ENCODE data around the gene BACH2.
"Not testable (repeated sequence)": the region's sequence is repeated elsewhere in the genome, so short reads cannot be mapped to it uniquely, and the experiment has no call there.

Gene BACH2

GRCh38 chr6:89928604-89929003 lies 368.0 kb downstream of the BACH2 start:
- DNase-seq = no peak

- no peak for DNase-seq
Observed at GRCh38 chr6:89927791-89928550, 368.7 kb downstream of the BACH2 start.

DNA sequence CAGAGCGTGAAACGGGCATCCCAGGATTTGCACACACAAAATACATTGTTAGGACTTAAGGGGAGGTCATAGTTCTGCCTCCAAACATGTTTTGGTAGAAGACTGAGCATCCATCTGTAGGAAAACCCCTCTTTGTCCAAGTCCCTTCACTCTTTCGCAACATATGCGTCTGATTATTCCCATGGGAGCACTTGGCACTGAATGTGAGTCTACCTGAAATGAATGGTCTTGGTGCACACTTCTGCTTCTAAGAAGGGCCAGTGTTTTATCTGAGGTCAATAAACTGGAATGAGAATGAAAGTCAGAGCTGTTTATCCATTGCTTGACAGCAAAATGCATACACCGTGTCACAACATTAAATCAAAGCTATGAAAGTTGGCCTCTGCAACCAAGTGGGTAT lies 369.4 kb downstream of the BACH2 start:
- peak in 1 of 2 experiments; percentile 12 for DNase-seq

- no peak for DNase-seq
Observed at GRCh38 chr6:89925826-89926225, 370.8 kb downstream of the BACH2 start.

- DNase-seq = no peak
Observed at GRCh38 chr6:89924231-89924630, 372.4 kb downstream of the BACH2 start.

DNA sequence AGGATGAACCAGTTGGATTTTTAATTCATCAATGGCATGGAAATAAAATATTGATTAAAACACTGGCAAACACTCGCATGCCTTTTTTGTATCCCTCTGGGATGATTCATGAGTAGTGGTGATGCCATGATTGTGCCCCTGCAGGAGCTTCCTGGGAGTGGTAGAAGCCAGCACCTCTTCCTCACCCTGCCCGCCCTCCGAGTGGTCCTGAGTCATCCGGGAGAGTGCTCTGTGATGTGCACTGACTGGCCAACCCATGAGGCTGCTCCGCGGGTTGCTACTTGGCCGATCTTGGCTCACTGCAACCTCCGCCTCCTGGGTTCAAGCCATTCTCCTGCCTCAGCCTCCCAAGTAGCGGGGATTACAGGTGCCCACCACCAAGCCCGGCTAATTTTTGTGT lies 375.0 kb downstream of the BACH2 start:
- DNase-seq = no peak

- no peak for DNase-seq
Observed at GRCh38 chr6:89921197-89921596, 375.4 kb downstream of the BACH2 start.

- DNase-seq = no peak
Observed at GRCh38 chr6:89917801-89918366, 378.8 kb downstream of the BACH2 start.

GRCh38 chr6:89917216-89917615 lies 379.4 kb downstream of the BACH2 start:
- DNase-seq = no peak

- no peak for DNase-seq
Observed at GRCh38 chr6:89916136-89916920, 380.3 kb downstream of the BACH2 start.

- no peak for DNase-seq
Observed at GRCh38 chr6:89910902-89911240, 385.8 kb downstream of the BACH2 start.

- not testable (repeated sequence) for DNase-seq
Observed at GRCh38 chr6:89910001-89910901, 386.4 kb downstream of the BACH2 start.

DNA sequence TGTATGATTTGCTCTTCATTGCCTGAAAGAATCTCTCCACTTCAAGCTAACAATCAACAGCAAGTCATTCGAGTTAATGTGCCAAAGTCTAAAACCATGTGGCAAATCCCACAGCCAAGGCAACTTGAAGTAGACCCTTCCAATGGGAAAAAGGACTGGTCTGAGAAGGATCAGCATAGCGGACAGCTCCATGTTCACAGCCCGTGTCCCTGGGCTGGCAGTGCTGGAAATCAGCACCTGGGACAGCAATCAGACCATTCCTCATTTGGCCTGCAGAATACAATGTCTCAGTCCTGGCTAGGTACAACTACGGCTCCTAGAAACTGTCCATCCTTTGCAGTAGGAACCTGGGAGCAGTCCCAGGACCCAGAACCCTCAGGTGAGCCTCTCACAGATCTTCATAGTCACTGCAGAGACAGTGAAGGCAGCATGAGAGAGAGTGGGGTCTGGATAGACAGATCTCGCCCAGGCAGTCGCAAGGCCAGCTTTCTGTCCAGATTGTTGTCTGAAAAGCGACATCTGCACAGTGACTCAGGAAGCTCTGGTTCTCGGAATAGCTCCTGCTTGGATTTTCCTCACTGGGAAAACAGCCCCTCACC lies 401.3 kb downstream of the BACH2 start:
- peak in 1 of 2 experiments; percentile 64 for DNase-seq

DNA sequence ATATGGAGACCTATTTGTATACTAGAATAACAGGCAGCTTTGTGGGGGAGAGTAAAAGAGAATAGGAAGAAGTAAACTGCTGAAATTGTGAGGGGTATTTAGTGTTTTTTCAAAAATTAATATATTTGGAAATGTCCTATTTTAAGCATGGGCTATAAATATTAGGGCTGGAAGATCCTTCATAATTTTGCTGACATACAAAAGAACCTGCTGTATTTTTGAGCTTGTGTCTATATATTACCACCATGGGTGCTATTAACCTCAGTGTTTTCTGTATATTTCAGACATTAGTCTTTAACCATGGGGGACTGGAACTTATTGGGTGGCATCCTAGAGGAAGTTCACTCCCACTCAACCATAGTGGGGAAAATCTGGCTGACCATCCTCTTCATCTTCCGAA lies 402.5 kb downstream of the BACH2 start, which contains the start of gene GJA10:
TSS of gene GJA10 (plus strand) at position 301 of the 400 bp plus-strand sequence. CDS start at position 301, 0 bp downstream.
- DNase-seq = no peak

GRCh38 chr6:89892577-89892976 lies 404.1 kb downstream of the BACH2 start:
- not testable (repeated sequence) for DNase-seq

- DNase-seq = peak in 1 of 2 experiments; percentile 65
Observed at GRCh38 chr6:89890845-89891528, 405.7 kb downstream of the BACH2 start.

DNA sequence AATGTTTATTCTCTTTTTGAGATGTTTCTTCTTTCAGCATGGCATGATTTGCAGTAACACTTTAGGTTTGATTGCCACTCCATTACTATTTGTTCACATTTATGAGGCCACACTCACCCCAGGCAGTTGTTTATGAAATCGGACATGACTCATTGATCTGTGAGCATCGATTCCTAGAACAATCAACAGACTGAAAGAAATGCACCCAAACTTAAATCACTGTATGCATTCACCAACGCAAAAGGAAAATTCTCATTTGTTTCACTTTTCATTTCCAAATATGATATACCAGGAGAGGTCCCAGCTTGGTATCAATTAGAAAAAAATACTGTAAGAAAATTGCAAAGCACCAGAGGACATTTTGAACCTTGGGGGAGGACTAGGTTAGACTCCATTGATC lies 407.8 kb downstream of the BACH2 start:
- DNase-seq = no peak

- no peak for DNase-seq
Observed at GRCh38 chr6:89888138-89888514, 408.5 kb downstream of the BACH2 start.

DNA sequence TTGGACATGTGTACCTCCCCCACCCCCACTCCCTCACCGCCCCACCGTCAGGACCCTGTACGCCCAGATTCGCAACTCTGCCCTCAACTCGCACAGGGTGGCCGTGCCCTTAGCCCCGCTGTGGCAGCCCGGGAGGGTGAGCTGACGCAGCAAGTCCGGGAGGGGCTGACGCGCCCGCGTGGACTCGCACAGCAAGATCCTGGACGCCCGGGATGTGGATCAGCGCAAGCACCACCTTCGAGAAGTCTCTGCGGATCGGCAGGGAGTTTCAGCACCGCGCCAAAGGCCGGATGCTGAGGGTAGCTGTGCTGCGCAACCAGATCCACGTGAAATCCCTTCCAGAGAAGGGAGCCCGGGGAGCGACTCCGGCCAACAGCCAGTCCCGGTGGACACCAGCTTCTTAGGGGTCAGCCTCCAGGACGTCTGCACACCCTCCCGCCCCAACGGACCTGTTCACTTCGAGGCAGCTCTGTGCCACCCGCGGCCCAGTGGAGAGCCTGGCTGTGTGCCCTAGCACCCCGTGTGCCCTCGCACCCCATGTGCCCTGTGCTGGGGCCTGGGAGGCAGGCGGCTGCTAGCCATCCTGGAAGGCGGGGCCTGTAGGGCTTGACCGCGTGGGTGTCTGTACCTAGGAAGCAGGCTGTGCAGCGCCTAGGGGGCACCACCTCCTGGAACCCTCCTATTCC lies 409.0 kb downstream of the BACH2 start:
- DNase-seq = no peak

GRCh38 chr6:89886378-89887120 lies 410.1 kb downstream of the BACH2 start:
- no peak for DNase-seq
